Hepatocyte (in vitro differentiated cells): Measurements from ENCODE around the gene UNC5CL. TPM values are rescaled to one million over a fixed set of nuclear protein-coding genes. Genes with fewer than 3 reads are reported as not detected.

ENCODE experiments used
- DNase-seq: peaks from one replicate; pipeline ENCODE4 v3.0.0-alpha.2; 2016; ENCODE audit warnings: low spot score
- H2AFZ ChIP-seq: fragments of 200-600 bp; sonication (generic); 2 replicates; pipeline ENCODE4 v1.6.0; 2016; ENCODE audit warnings: antibody characterized with exemption, mild to moderate bottlenecking
- H3K27ac ChIP-seq: fragments of 200-600 bp; sonication (generic); 2 replicates; pipeline ENCODE4 v1.5.1; 2016; ENCODE audit warnings: mild to moderate bottlenecking
- H3K27me3 ChIP-seq: fragments of 200-600 bp; sonication (generic); 2 replicates; pipeline ENCODE4 v1.6.1; 2016
- H3K36me3 ChIP-seq: fragments of 200-600 bp; sonication (generic); replicated peaks from 2 replicates; pipeline ENCODE4 v1.5.1; 2016; ENCODE audit warnings: low read depth; ENCODE audit not compliant: insufficient read depth
- H3K4me1 ChIP-seq: fragments of 200-600 bp; sonication (generic); 2 replicates; pipeline ENCODE4 v1.5.1; 2016; ENCODE audit warnings: mild to moderate bottlenecking, moderate library complexity; ENCODE audit not compliant: insufficient read depth
- H3K4me2 ChIP-seq: fragments of 200-600 bp; sonication (generic); 2 replicates; pipeline ENCODE4 v1.6.0; 2016
- H3K4me3 ChIP-seq: fragments of 200-600 bp; sonication (generic); 2 replicates; pipeline ENCODE4 v1.5.1; 2016; ENCODE audit warnings: mild to moderate bottlenecking
- H3K79me2 ChIP-seq: fragments of 200-600 bp; sonication (generic); 2 replicates; pipeline ENCODE4 v1.6.0; 2017; ENCODE audit warnings: mild to moderate bottlenecking
- H3K9me2 ChIP-seq: fragments of 200-600 bp; sonication (generic); replicated peaks from 2 replicates; pipeline ENCODE4 v1.6.0; 2017; ENCODE audit warnings: mild to moderate bottlenecking; ENCODE audit not compliant: insufficient read depth
- H3K9me3 ChIP-seq: fragments of 200-600 bp; sonication (generic); 2 replicates; pipeline ENCODE4 v1.5.1; 2016; ENCODE audit warnings: low read depth, mild to moderate bottlenecking
- H4K20me1 ChIP-seq: fragments of 200-600 bp; sonication (generic); 2 replicates; pipeline ENCODE4 v1.6.0; 2016; ENCODE audit warnings: mild to moderate bottlenecking; ENCODE audit not compliant: insufficient read depth, poor library complexity, severe bottlenecking
- EZH2 ChIP-seq: fragments of 200-600 bp; sonication (generic); IDR thresholded peaks from 2 replicates; pipeline ENCODE4 v1.6.1; 2016; ENCODE audit warnings: antibody characterized with exemption, mild to moderate bottlenecking, borderline replicate concordance
- EZH2phosphoT487 ChIP-seq: fragments of 200-600 bp; sonication (generic); IDR thresholded peaks from one replicate; pipeline ENCODE4 v1.6.1; 2018; ENCODE audit warnings: antibody characterized with exemption, mild to moderate bottlenecking, low read depth, moderate library complexity; ENCODE audit not compliant: unreplicated experiment, severe bottlenecking
- WGBS: methylation state at CpG from one replicate; pipeline ENCODE4 v1.1.6; 2016; ENCODE audit warnings: low lambda C conversion rate; ENCODE audit errors: missing lambda C conversion rate; 5-methylcytosine and 5-hydroxymethylcytosine counted together
- polyA plus RNA-seq: library from polyadenylated mRNA; unstranded; fragments of >200 nt; fragmentation: Nextera tagmentation; extraction: Ambion mirVana; gene quantifications from 2 replicates; pipeline ENCODE4 v1.2.1, GENCODE V29; 2016
- total RNA-seq: library from RNA; depleted of rRNA; stranded (reverse); fragments of >200 nt; gene quantifications from 2 replicates; pipeline ENCODE4 v1.2.3, GENCODE V29; 2014
- TF ChIP-seq, protein P1 (sequence below): fragments of 200-600 bp; sonication (generic); IDR thresholded peaks from 2 replicates; pipeline ENCODE4 v1.5.1; 2016; ENCODE audit warnings: antibody characterized with exemption, mild to moderate bottlenecking; ENCODE audit not compliant: poor library complexity

UNC5CL gene
- total and polyA plus RNA-seq, 2 experiments from 2014 or later: 37.1 to 42.9 TPM

GRCh38 chr6:40982917-40983316, 56.1 kb downstream of the UNC5CL start:
- Histone ChIP-seq H3K9me3 (no peaks in the 10 kb centered on the region), H3K4me2 (no peak overlapping the region), H3K9me2 (no peaks in the 10 kb centered on the region)

DNA sequence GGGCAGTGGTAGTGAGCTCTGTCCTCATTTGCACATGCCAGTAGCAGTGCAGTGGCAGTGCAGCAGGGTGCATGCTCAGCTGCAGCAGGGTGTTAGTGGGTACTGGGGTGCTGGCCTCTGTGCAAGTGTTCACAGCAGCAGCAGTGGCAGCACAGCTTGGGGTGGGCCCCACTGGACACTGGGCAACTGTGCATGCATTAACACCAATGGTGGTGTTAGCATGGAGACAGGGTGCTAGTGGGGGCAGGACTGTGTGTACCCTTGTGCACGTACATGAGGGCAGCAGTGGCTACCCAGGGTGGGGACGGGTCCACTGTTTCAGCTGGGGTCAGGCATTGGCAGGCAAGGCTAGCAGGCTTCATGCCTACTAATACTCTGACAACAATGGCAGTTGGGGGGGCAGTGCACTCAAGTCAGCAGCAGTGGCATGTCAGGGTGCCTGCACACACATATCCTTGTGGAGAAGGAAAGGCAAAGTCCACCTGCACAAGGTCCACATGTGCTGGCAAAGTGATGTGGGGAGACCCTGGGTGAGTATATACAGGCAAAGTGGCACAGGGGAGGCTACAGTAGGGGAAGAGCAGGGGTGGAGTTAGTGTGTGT, 60.2 kb downstream of the UNC5CL start:
- no peak for DNase-seq
- Histone ChIP-seq H3K4me3 (no peak overlapping the region), H3K36me3 (no peaks in the 10 kb centered on the region), H3K27ac (no peak overlapping the region), H4K20me1 (no peaks in the 10 kb centered on the region), H3K9me2 (no peaks in the 10 kb centered on the region), H3K27me3 (no peaks in the 10 kb centered on the region), H2AFZ (no peak overlapping the region), H3K79me2 (no peaks in the 10 kb centered on the region), H3K4me2 (no peak overlapping the region), H3K9me3 (no peaks in the 10 kb centered on the region), H3K4me1 (no peaks in the 10 kb centered on the region)
- 97% methylated on average over 2 of the region's 2 CpGs for WGBS
- TF ChIP-seq EZH2 (no peak), EZH2phosphoT487 (no peak)
- TF ChIP-seq, protein P1, sequence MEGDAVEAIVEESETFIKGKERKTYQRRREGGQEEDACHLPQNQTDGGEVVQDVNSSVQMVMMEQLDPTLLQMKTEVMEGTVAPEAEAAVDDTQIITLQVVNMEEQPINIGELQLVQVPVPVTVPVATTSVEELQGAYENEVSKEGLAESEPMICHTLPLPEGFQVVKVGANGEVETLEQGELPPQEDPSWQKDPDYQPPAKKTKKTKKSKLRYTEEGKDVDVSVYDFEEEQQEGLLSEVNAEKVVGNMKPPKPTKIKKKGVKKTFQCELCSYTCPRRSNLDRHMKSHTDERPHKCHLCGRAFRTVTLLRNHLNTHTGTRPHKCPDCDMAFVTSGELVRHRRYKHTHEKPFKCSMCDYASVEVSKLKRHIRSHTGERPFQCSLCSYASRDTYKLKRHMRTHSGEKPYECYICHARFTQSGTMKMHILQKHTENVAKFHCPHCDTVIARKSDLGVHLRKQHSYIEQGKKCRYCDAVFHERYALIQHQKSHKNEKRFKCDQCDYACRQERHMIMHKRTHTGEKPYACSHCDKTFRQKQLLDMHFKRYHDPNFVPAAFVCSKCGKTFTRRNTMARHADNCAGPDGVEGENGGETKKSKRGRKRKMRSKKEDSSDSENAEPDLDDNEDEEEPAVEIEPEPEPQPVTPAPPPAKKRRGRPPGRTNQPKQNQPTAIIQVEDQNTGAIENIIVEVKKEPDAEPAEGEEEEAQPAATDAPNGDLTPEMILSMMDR: no peak

More at GRCh38 chr6:40982917-40983316, 56.1 kb downstream of the UNC5CL start:
- TF ChIP-seq, protein P1: no peak
- TF ChIP-seq EZH2 (no peak), EZH2phosphoT487 (no peak)
- Histone ChIP-seq H3K36me3 (no peaks in the 10 kb centered on the region), H3K27me3 (no peaks in the 10 kb centered on the region), H3K4me1 (no peaks in the 10 kb centered on the region), H3K27ac (no peak overlapping the region), H4K20me1 (no peaks in the 10 kb centered on the region), H3K4me3 (no peak overlapping the region), H2AFZ (no peak overlapping the region), H3K79me2 (no peaks in the 10 kb centered on the region)
- WGBS: 47% methylated on average over 1 of the region's 1 CpG
- DNase-seq: no peak

DNA sequence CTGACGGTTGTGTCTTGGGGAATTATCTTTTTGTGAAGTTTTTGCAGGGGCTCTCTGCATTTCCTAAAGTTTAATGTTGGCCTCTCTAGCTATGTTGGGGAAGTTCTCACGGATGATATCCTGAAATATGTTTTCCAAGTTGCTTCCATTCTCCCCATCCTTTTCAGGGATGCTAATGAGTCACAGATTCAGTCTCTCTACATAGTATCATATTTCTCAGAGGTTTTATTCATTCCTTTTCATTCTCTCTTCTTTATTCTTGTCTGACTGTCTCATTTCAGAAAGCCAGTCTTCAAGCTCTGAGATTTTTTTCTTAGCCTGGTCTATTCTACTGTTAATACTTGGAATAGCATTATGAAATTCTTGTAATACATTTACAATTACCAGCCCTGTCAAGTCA, 61.3 kb downstream of the UNC5CL start:
- Histone ChIP-seq H3K79me2 (no peaks in the 10 kb centered on the region), H3K9me2 (no peaks in the 10 kb centered on the region), H3K4me3 (no peak overlapping the region), H4K20me1 (no peaks in the 10 kb centered on the region), H3K9me3 (no peaks in the 10 kb centered on the region), H2AFZ (no peak overlapping the region), H3K4me2 (no peak overlapping the region), H3K4me1 (no peaks in the 10 kb centered on the region), H3K27me3 (no peaks in the 10 kb centered on the region), H3K27ac (no peak overlapping the region), H3K36me3 (no peaks in the 10 kb centered on the region)
- TF ChIP-seq EZH2phosphoT487: no peak
- TF ChIP-seq, protein P1: no peak
- TF ChIP-seq EZH2: no peak
- no peak for DNase-seq
- WGBS: 87% methylated on average over 2 of the region's 2 CpGs
